Upper lobe of right lung (tissue), 1 donor: ENCODE measurements around the gene EPS8L3. TPM values are rescaled to one million over a fixed set of nuclear protein-coding genes. Genes with fewer than 3 reads are reported as not detected.
"Not testable (repeated sequence)": the region's sequence is repeated elsewhere in the genome, so short reads cannot be mapped to it uniquely, and the experiment has no call there.

ENCODE experiments used
- ATAC-seq: fragments of 200-7000 bp; cut with Tn5 transposase; one replicate; pipeline ENCODE4 v1.9.1; 2020; ENCODE audit warnings: mild to moderate bottlenecking, moderate library complexity
- DNase-seq: peaks from one replicate; pipeline ENCODE4 v3.0.0-alpha.2; 2020
- H3K27ac ChIP-seq: fragments of 200-600 bp; one replicate; pipeline ENCODE4 v1.8.0; 2022
- H3K27me3 ChIP-seq: fragments of 200-600 bp; one replicate; pipeline ENCODE4 v1.8.0; 2022; ENCODE audit warnings: mild to moderate bottlenecking
- H3K36me3 ChIP-seq: fragments of 200-600 bp; one replicate; pipeline ENCODE4 v1.8.0; 2022
- H3K4me1 ChIP-seq: fragments of 200-600 bp; one replicate; pipeline ENCODE4 v1.8.0; 2022
- H3K4me3 ChIP-seq: fragments of 200-600 bp; one replicate; pipeline ENCODE4 v1.8.0; 2022; ENCODE audit warnings: mild to moderate bottlenecking
- H3K9me3 ChIP-seq: fragments of 200-600 bp; one replicate; pipeline ENCODE4 v1.8.0; 2022
- intact Hi-C: fragments of 100-400 bp; cut with DNase I; formaldehyde crosslinking; loops from one replicate; pipeline ENCODE4 v1.11.0; 2022
- total RNA-seq: library from RNA; stranded (reverse); fragmentation: NEBNext Ultra II Directional; extraction: Animal tissue kit (Norgen Biotek cat#: 25700); gene quantifications from one replicate; pipeline ENCODE4 v1.2.1, GENCODE V29; 2021
- TF ChIP-seq, protein P1 (sequence below): fragments of 200-600 bp; IDR thresholded peaks from one replicate; pipeline ENCODE4 v1.8.0; 2022; ENCODE audit warnings: antibody characterized with exemption
- donor health status: DM: no; HTN: yes; CAD: no; lungs with severe emphysema.

The EPS8L3 gene
- total RNA-seq, 1 donor from 2014 or later = not detected

DNA sequence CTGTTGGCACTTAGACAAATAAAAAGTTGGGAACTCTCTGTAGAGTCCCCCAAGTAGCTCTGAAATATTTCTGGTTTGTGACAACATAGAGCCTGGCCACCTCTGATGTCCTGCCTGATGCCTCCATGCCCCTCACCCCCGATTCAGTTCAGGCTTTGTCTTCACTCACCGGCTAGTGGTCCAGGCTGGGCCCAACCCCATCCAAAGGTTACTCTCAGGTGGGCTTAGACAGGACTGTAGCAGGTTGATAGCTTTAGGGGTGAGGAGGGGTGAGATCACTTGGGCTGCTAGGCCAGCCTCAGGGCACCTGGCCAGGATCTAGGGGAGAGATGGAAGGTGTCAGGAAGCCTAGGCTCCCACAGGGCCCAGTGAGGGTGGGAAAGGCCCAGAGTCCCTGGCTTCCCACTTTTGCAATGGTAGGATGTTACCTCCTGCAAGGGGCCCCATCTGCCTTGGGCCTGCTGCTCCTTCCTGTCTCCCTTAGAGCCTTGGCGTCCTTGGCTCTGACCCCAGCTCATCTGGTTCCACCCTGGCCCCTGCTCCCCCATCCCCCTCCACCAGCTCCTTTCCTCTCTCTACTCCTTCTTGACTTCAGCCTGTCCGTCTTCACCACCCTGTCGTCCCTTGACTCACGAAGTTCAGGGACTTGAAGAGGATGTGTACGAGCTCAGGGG is 6.7 kb downstream of the EPS8L3 start:
- intact Hi-C loops = no loop called here
- ATAC-seq (no peak), DNase-seq (no peak)
- no peaks in the 10 kb centered on the region for H3K9me3 ChIP-seq
- no peak overlapping the region for H3K27ac ChIP-seq
- no peak overlapping the region for H3K4me3 ChIP-seq
- TF ChIP-seq, protein P1, sequence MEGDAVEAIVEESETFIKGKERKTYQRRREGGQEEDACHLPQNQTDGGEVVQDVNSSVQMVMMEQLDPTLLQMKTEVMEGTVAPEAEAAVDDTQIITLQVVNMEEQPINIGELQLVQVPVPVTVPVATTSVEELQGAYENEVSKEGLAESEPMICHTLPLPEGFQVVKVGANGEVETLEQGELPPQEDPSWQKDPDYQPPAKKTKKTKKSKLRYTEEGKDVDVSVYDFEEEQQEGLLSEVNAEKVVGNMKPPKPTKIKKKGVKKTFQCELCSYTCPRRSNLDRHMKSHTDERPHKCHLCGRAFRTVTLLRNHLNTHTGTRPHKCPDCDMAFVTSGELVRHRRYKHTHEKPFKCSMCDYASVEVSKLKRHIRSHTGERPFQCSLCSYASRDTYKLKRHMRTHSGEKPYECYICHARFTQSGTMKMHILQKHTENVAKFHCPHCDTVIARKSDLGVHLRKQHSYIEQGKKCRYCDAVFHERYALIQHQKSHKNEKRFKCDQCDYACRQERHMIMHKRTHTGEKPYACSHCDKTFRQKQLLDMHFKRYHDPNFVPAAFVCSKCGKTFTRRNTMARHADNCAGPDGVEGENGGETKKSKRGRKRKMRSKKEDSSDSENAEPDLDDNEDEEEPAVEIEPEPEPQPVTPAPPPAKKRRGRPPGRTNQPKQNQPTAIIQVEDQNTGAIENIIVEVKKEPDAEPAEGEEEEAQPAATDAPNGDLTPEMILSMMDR = no peak
- H3K4me1 ChIP-seq = no peaks in the 10 kb centered on the region
- no peaks in the 10 kb centered on the region for H3K27me3 ChIP-seq
- no peaks in the 10 kb centered on the region for H3K36me3 ChIP-seq

DNA sequence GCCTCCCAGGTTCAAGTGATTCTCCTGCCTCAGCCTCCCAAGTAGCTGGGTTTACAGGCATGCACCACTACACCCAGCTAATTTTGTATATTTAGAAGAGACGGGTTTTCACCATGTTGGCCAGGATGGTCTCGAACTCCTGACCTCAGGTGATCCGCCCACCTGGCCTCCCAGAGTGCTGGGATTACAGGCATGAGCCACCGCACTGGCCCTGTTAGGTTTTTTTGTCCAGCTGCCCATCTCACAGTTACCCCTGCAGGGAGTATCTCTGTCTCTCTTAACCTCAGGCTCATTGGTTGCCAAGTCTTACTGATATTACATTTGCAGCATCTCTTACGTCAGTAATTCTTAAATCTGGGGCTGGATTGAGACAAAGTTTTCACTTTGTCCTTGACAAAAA is 7.4 kb downstream of the EPS8L3 start:
- H3K36me3 ChIP-seq, H3K4me3 ChIP-seq, H3K4me1 ChIP-seq, H3K27ac ChIP-seq, H3K9me3 ChIP-seq, intact Hi-C loops, H3K27me3 ChIP-seq, DNase-seq, ATAC-seq: not testable (repeated sequence)

DNA sequence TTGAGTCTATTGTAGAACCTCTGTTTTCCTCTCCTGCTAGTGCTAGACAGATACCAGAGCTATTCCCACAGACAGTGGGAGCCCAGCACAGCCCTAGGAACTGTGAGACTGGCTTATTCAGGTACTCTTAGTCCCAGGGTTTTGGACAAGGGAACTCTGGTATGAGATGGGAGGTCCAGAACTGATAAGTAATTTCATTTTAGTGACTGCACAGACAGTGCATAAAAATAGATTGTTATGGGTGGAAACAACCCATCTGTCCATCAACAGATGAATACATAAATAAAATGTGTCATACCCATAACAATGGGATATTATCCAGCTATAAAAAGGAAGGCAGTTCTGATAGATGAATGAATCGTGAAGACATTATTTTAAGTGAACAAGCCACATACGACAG is 9.0 kb downstream of the EPS8L3 start:
- no peaks in the 10 kb centered on the region for H3K4me1 ChIP-seq
- intact Hi-C loops = no loop called here
- no peaks in the 10 kb centered on the region for H3K9me3 ChIP-seq
- DNase-seq (no peak), ATAC-seq (no peak)
- no peaks in the 10 kb centered on the region for H3K27me3 ChIP-seq
- no peaks in the 10 kb centered on the region for H3K36me3 ChIP-seq
- no peak overlapping the region for H3K27ac ChIP-seq
- TF ChIP-seq, protein P1 = no peak
- H3K4me3 ChIP-seq = no peak overlapping the region

DNA sequence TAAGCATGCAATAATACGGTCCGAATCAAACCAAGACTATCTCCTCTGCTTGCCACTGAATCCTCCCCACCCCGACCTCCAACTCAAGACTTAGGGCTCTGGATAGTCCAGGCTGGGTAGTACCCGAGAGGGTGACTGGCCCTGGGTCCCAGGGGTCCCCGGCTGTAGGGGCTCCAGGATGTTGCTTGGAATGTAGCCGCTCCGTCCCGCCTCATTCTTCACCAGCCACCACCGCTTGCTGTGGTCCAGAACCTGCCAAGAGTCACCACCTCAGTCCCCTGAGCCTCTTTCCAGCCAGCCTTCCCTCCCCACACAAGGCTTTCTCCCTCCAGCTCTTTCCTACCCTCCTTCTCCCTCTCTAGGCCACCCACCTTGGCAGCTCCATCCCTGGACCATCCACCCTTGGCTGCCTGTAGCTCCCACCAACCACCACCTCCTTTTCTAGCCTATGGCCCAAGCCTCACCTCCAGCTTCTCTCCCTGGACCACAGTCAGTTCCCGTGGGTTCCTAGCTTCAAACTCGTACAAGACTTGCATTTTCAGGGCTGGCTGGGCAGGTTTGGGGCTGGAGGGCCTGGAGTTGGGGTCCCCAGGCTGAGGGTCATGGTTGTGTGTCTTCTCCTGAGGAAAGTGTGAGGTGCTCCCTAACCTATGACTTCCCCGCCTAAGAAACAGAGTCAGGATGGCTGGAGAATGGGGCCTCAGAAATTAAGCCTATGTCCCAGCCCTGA is 12.0 kb downstream of the EPS8L3 start:
- Histone ChIP-seq H3K36me3 (no peaks in the 10 kb centered on the region), H3K9me3 (no peaks in the 10 kb centered on the region), H3K27me3 (no peaks in the 10 kb centered on the region), H3K27ac (no peak overlapping the region), H3K4me1 (no peaks in the 10 kb centered on the region), H3K4me3 (no peak overlapping the region)
- TF ChIP-seq, protein P1 = no peak
- intact Hi-C loops = no loop called here
- ATAC-seq (no peak), DNase-seq (no peak)

DNA sequence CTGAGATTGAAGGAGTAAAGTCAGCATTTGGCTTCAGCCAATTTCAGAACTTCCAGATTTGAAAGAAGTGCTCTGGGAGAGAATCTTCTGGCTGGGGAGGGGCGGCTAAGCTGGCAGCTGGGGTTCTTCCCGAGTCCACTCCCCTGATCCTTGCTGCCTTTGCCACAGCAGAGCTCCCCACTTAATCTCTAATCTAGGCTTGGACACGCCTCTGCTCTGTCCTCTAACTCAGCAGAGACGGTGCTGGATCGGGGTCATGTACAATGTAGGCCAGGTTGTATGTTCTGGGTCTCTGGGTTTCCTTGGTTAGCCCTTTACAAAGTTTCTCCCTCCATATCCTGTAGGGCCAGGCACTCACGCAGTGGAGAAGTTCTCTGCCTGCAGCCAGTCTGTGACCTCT is 12.8 kb downstream of the EPS8L3 start:
- no peak for DNase-seq
- Histone ChIP-seq H3K36me3 (no peaks in the 10 kb centered on the region), H3K27me3 (no peaks in the 10 kb centered on the region), H3K4me1 (no peaks in the 10 kb centered on the region), H3K27ac (no peak overlapping the region), H3K9me3 (no peaks in the 10 kb centered on the region), H3K4me3 (no peak overlapping the region)
- intact Hi-C loops = no loop called here
- TF ChIP-seq, protein P1 = no peak
- no peak for ATAC-seq

DNA sequence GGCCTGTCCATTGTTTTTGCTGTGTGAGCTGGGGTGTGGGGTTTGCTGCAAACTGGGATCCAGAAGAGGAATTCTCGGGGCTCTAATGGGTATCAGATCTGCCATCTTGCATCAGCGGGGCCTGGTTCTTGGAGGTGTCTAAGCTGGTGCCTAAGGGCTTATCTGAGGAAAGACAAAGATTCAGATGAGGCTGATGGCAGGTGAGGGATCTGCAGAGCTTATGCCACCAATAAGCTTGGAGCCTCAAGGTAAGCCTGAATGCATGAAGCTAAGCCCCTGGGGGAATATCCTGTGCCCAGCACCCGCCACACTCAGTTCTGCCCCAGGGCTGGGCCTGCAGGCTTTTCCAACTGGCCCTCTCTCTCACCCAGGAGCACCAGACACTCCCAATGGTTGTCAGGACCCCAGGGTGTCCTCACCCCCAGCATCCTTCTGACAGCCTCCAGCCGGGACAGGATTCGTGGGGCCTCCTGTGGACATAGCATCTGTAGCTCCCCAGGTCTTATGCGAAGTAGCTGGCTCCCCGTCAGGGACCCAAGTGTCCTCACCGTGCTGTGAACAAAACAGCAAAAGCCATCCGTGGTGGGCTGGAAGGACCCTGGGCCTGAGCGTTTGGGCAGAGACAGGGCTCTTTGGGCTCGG is 13.4 kb downstream of the EPS8L3 start:
- no peaks in the 10 kb centered on the region for H3K27me3 ChIP-seq
- TF ChIP-seq, protein P1 = no peak
- no peak overlapping the region for H3K27ac ChIP-seq
- ATAC-seq (no peak), DNase-seq (no peak)
- no peaks in the 10 kb centered on the region for H3K9me3 ChIP-seq
- H3K36me3 ChIP-seq = no peaks in the 10 kb centered on the region
- intact Hi-C loops = no loop called here
- no peaks in the 10 kb centered on the region for H3K4me1 ChIP-seq
- H3K4me3 ChIP-seq = no peak overlapping the region
